Measurements from ENCODE around the gene CXCL16.

Gene CXCL16, protein sequence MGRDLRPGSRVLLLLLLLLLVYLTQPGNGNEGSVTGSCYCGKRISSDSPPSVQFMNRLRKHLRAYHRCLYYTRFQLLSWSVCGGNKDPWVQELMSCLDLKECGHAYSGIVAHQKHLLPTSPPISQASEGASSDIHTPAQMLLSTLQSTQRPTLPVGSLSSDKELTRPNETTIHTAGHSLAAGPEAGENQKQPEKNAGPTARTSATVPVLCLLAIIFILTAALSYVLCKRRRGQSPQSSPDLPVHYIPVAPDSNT

DNA sequence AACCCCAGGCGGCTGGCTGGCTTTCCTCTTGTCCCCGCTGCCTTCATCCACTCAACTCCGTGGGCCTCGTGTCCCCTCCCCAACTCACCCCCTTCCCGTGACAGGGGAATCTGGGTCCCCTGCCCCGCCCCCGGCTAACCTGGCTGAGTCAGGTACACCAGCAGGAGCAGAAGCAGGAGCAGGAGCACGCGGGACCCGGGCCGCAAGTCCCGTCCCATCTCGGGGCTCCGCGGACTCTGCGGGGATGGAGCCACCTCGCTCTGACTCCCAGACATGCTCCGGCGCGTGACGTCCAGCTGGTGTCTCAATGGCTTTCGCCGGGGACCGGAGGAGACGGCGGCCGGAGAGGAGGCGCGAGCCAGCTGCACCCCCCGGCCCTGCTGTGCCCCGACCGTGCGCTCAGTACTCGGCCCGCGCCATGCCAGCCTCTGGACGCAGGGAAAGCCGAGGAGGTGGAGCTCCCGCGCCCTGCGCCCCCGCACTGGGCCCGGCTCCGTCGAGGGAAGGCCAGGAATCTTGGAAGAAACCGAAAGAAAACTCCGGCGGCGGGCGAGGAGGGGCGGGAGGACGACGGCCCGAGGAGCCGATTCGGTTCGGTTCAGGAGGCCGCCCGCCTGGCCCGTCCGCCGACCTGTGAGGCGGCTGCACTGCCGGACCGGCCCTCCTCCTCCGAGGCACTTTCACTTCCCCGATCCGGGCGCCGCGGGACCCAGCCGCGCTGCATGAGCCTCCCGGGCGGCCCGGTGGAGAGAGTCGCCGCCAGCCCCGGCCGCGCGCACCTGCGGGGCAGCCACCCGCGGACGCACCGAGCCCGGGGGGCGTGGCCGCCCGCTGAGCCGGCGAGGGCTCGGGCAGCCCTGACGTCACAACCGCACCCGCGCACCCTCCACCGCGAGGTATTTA is at the start of gene CXCL16, which contains the start of gene ZMYND15:
TSS of gene CXCL16 (minus strand) at position 807 of the 903 bp plus-strand sequence. CDS start at position 218, 589 bp downstream.
TSS of gene ZMYND15 (plus strand) at position 712 of the 903 bp plus-strand sequence. CDS start 716 bp downstream, outside the sequence.
- DNase-seq (ENCODE audit: low read depth, low spot score), result no peak

DNA sequence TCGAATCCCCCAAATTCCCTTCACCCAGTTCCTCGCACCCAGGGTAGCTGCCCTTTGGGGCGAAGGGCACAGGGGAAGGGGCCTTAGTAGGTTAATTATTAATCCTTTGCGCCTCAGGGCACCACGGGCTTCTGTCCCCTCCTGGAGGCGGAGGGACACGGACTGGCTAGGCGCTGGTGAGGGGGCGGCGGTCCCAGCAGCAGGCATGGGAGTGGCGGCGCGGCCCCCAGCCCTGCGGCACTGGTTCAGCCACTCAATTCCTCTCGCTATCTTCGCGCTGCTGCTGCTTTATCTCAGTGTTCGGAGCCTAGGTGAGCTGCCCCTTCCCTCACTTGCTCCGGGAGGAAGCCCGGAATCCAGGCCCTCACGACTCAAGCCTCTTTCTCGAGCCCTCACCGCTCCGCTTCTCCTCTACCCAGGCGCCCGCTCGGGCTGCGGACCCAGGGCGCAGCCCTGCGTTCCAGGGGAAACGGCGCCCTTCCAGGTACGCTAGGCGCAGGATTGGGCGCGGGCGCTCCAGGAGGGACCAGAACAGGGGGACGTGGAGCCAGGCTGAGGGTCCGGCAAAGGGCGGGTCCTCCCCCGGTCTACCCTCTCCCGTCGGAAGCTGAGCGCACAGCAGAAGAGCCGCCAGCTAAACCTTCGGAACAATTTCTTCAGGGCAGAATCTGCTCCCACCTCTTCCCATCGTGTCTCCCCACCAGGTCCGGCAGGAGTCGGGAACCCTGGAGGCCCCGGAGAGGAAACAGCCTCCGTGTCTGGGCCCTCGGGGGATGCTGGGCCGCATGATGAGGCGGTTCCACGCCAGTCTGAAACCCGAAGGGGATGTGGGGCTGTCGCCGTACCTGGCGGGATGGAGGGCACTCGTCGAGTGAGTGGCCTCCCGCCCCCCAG is 49.3 kb upstream of the CXCL16 start, which contains the start of gene GLTPD2:
TSS of gene GLTPD2 (plus strand) at position 158 of the 894 bp plus-strand sequence. CDS start at position 206, 48 bp downstream.
- DNase-seq (ENCODE audit: low read depth, low spot score), result peak; percentile 64

DNA sequence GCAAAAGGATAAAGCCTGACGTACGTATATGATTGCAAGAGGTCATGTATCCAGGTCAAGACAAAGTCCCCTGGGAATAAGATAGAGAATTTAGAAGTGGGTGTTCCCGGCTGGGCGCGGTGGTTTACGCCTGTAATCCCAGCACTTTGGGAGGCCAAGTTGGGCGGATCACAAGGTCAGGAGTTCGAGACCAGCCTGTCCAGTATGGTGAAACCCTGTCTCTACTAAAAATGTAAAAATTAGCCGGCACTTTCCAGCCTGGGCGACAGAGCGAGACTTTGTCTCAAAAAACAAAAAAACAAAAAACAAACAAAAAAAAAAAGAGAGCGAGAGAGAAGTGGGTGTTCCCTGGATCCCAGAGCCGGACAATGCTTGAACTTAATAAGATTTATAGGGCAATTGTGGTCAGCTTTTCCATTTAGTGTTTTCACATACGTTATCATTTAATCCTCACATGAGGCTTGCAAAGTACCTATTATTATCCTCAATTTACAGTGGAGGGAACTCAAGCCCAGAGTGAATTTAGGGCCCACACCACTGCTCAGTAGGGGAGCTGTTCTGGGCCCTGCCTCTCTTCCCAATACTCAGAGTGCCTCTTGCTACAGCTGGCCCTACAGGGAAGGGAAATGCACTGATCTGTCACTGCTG is 48.6 kb upstream of the CXCL16 start:
- DNase-seq (ENCODE audit: low read depth, low spot score), result no peak

DNA sequence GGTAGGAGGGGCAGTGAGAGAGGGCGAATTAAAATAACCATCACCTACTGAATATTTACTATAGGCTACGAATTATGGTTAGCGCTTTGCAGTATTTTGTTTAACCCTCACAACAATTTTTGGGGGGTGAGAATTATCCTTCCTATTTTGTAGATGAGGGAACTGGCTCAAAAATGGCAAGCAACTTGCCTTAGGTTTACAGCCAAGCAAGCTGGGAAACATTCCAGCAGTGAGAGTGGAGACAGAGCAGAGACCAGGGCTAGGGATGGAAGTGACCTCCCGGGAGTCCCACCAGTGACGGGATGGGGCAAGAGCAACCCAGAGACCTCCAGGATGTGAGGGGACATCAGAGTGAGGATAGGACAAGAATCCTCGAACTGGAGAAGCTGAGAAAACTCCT is 46.8 kb upstream of the CXCL16 start:
- no peak for DNase-seq (ENCODE audit: low read depth, low spot score)

DNA sequence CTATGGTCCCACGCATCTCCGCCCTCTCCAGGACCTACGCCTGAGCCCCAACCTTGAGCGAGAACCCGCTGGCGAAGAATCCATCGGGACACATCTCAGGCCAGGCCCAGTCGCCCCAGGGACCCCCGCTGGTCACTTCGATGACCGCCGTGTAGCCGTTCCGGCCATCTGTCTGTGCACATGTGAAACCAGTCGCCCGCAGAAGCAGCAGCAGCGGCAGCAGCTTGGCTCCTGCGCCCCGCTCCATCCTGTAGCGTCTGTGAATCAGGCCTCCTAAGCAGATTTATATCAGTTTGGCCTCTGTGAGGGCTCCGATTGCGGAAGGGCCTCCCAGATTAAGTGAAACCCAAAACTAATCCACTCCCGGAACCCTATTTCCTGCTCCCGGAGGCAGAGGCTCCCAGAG is 46.4 kb upstream of the CXCL16 start, which contains the start of gene VMO1:
TSS of gene VMO1 (minus strand) at position 259 of the 406 bp plus-strand sequence. CDS start at position 247, 12 bp downstream.
- peak; percentile 37 for DNase-seq (ENCODE audit: low read depth, low spot score)

DNA sequence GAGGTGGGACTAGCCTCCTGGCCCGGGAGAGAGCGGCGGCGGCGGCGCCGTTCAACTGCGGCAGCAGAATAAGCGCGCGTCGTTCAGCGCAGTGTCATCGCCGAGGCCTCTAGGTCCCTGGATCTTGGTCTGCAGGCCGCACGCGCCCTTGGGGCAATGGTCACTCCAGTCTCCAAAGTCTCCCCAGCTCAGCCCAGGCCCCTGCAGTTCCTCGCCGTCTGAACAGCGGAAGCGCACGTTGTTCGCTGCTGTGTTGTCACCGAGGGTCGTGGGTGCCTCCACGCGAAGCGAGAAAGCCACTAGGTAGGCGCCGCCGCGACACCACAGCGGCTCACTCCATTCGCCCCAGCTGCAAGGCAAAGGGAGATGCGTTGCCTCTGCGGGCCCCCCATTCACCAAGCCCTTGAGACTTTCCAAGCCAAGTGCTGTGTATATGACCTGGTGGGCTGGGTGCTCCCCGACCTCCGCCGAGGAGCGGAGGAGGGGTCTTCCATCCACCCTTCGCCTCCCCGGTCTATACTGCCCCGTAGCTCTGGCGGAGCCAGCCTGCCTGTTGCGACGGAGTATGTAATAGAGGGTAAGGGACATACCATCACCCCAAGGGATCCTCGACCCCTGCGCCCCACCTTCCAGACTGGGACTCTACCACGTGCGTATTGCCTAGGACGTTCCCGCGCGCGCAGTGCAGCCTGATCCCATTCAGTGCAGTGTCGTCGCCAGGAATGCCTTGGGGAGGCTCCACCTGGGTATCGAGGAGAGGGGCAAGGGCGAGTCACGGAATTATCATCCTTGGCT is 45.8 kb upstream of the CXCL16 start:
- peak; percentile 39 for DNase-seq (ENCODE audit: low read depth, low spot score)

DNA sequence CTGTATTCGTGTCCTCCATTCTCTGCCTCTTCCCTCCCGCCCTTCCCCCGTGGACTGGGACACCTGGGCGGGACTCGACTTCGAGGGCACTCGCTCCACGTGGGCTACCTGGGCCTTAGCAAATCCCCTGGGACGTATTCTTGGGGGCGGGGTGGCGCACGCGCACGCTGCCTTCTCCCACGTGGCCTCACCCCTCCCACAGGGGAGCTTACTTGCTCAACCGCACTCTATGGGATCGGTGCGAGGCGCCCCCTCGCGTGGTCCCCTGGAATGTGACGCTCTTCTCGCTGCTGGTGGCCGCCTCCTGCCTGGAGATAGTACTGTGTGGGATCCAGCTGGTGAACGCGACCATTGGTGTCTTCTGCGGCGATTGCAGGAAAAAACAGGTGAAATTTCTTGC is 42.9 kb upstream of the CXCL16 start:
- peak; percentile 29 for DNase-seq (ENCODE audit: low read depth, low spot score)

DNA sequence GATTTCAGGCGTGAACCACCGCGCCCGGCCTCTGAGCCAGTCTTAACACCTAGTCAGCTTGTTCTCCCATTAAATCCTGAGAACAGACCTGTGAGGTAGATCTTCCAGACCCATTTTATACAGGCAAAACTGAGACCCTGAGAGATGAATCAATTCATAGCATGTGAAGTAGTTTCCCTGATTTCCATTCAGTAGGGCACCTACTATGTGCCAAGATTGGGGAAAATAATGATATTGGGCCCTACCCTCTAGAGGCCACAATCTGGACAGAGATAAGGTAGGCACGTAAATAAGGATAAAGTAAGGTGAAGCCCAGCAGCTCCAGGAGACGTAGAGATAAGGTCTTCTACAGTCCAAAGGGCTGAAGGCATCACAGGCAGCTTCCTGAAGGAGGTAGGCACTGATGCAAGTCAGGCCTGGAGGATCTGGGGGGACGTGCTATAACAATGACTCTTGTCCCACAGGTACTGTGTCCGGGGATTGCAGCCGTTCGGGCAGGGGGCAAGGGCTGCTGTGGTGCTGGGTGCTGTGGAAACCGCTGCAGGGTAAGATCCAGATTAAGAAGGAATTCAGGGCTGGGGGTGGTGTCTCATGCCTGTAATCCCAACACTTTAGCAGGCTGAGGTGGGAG is 40.7 kb upstream of the CXCL16 start:
- no peak for DNase-seq (ENCODE audit: low read depth, low spot score)

DNA sequence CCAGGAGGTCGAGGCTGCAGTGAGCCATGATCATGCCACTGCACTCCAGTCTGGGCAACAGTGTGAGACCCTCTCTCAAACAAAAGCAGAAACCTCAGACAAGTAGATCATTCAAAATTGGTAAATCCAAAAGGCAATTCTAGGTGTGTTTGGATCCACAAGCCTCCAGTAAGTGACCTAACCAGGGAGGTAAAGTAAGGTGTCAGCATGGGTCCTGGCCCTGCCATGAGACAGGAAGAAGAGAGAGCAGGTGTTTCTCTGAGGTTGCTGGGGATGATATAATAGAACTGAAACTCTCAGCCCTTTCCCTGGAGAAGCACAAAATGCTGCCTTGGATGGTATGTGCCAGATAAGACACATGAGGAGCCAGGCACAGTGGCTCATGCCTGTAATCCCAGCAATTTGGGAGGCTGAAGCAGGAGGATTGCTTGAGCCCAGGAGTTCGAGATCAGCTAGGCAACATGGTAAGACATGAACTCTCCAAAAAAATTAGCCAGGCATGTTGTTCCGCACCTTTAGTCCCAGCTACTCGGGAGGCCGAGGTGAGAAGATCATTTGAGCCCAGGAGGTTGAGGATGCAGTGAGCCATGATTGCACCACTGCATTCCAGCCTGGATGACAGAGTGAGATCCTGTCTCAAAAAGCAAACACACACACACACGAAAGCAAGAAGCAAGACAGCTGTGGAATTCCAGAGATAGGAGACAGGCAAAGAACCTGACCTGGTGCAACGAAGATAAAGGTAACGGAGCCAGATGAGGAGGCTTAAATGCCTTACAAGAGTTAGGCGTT is 38.4 kb upstream of the CXCL16 start:
- peak; percentile 63 for DNase-seq (ENCODE audit: low read depth, low spot score)

DNA sequence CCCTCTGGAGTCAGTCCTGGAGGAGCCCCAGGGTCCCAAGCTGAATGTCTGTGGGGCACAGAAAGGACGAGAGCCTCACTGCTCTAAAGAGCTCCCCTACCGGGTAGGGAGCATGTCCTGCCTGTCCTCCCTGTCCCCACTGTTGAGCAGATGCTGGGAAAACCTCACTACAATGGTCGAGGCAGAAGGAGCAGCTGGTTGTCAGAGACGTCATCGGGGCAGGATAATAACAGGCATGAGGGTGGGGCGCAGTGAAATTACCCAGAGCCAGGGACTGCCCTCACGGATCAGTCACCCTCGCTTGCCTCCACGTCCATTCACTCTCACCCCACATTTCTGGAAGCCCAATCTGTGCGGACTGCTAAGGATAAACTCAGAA is 32.5 kb upstream of the CXCL16 start:
- DNase-seq (ENCODE audit: low read depth, low spot score), result no peak

DNA sequence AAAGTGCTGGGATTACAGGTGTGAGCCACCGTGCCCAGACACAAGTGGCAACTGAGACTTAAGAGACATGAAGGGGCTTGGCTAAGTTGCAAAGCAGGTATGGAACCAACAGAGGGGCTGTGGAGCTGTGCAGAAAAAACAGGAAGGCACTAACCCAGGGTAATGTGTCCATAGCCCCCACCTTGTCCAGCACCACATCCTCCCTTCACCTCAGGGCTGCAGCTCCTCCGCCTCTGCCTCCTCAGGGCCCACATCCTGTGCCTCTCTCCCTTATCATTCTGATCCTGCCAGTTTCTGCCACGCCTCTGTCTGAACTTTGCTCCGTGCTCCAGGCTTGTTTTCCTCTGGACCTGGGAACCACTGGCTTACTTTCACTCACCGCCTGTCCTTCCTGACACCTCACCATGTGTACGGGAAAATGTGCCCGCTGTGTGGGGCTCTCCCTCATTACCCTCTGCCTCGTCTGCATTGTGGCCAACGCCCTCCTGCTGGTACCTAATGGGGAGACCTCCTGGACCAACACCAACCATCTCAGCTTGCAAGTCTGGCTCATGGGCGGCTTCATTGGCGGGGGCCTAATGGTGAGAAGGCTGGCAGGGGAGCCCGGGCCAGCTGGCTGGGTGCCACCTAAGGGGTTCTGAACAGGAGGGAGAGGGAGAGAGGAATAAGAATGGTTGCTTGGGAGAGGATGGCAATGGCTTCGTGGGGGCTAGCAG is 31.9 kb upstream of the CXCL16 start, which contains the start of gene TM4SF5:
TSS of gene TM4SF5 (plus strand) at position 368 of the 716 bp plus-strand sequence. CDS start at position 405, 37 bp downstream.
- DNase-seq (ENCODE audit: low read depth, low spot score), result no peak

DNA sequence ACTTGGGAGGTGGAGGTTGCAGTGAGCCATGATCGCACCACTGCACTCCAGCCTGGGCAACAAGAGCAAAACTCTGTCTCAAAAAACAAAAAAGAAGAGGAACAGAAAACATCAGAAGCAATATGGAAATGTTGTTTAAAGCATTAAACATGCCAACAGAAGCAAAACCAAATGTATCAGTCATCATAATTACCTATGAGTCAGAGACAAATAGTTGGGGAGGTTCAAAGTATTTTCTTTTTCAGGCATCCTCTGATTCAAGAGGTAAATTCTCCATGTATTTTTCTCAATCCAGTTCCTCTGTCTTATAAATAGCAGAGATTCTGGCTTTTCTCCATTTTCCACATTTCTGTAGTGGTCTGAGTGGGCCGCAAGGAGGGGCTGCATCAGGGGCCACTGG is 29.9 kb upstream of the CXCL16 start:
- DNase-seq (ENCODE audit: low read depth, low spot score), result no peak

DNA sequence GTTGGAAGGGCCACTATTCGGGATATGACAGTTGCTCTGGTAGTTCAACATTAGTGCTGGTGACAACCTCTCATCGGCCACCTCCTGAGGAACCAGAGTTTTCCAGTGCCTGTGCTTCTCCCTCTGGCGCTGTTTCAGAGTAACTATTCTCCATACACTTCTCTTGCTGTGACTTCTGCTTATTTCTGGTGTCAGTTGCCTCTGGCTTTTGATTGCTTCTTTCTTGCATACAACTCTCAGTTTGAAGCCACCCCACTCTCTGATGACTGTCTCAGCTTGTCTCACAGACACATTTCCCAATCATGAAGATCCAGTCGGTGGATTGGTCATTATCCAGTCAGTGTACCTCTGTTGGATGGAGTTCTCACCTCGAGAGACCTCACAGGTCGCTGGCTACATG is 28.6 kb upstream of the CXCL16 start:
- no peak for DNase-seq (ENCODE audit: low read depth, low spot score)

DNA sequence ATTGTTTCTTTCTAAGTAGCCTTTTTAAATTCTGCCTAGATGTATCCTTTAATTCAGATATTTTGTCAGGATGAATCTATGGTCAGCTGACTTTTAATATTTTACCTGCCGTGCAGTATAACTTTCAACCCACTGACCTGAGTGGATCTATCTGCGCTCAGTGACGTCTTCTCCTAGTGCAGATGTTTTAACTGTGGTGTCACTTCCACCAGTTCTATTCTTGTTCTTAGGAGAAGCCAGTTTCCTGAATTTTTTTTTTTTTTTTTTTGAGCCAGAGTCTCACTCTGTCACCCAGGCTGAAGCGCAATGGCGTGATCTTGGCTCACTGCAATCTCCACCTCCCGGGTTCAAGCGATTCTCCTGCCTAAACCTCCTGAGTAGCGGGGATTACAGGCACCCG is 27.0 kb upstream of the CXCL16 start:
- DNase-seq (ENCODE audit: low read depth, low spot score), result no peak

DNA sequence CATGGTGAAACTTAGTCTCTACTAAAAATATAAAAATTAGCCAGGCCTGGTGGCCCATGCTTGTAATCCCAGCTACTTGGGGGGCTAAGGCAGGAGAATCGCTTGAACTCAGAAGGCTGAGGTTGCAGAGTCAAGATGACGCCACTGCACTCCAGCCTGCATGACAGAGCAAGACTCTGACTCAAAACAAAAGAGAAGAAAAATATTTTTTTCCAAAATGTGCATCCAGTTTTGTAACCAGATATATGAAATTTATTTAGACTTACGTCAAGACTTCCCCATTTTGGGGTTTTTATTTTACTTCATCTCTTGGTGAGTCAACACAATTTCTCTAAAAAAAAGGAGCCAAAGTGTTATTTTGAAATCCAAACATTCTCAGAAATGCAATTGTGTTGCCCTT is 26.5 kb upstream of the CXCL16 start:
- no peak for DNase-seq (ENCODE audit: low read depth, low spot score)

DNA sequence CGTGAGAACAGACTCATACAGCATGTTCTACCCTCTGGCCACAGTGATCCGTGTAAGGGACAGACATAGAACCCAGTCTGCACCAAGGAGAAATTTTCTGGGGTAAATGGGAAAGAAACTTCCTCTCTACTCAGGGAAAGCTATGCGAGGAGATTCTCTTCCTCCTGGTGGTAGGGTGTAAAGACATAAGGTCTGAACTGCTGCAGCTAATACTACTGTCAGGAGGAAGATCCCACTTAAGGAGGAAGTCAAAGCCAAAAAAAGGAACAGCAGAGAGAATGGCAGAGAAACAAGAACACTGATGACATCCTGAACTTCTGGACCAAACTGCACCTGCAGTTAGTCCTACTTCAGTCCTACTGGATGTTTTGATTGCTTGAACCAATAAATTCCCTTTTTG is 24.9 kb upstream of the CXCL16 start:
- no peak for DNase-seq (ENCODE audit: low read depth, low spot score)

DNA sequence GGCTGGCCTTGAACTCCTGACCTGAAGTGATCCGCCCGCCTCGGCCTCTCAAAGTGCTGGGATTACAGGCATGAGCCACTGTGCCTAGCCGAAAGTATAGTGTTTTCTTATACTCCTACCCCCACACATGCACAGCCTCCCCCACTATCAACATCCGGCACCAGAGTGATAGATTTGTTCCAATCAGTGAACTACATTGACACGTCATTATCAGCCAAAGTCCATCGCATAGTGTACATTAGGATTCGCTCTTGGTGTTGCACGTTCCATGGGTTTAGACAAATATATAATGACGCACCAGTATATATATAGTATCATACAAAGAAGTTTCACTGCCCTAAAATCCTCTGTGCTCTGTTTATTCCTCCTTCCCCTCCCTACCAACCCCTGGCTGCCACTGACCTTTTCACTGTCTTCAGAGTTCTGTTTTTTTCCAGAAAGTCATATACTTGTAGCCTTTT is 20.1 kb upstream of the CXCL16 start:
- DNase-seq (ENCODE audit: low read depth, low spot score), result no peak

DNA sequence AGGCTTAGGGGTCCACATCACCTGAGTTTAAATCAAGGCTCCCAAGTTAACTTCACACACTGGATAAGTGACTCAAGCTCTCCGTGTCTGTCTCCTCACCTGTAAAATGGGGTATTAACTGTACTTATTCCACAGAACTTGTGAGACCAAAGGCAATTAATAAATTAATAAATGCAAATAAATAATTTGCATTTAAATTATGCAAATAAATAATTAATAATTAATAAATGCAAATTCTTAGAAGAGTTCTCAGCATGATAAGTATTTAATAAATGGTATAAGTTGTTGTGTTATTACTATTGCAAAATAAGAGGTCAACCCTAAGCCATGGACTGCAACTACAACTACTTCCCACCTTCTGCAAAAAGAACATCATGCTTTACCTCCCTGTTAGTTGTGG is 13.7 kb upstream of the CXCL16 start:
- no peak for DNase-seq (ENCODE audit: low read depth, low spot score)
